GM12874 (cell line): Measurements from ENCODE around the gene SUSD5.

Source experiments
- CTCF ChIP-seq: IDR thresholded peaks from 2 replicates; pipeline ENCODE4 v1.5.1; 2011; ENCODE audit warnings: low read depth, mild to moderate bottlenecking, control low read depth, low read length, moderate library complexity; ENCODE audit not compliant: insufficient read depth

The SUSD5 gene

GRCh38 chr3:33165372-33165771 lies 53.2 kb downstream of the SUSD5 start:
- TF ChIP-seq CTCF, result no peak

- no peak for TF ChIP-seq CTCF
These were observed 58.6 kb downstream of the SUSD5 start for GRCh38 chr3:33159981-33160380.

GRCh38 chr3:33159234-33159633 lies 59.4 kb downstream of the SUSD5 start:
- no peak for TF ChIP-seq CTCF

- TF ChIP-seq CTCF, result no peak
These were observed 63.3 kb downstream of the SUSD5 start for GRCh38 chr3:33155301-33155700.

- no peak for TF ChIP-seq CTCF
These were observed 64.8 kb downstream of the SUSD5 start for GRCh38 chr3:33153782-33154181.

- no peak for TF ChIP-seq CTCF
These were observed 65.9 kb downstream of the SUSD5 start for GRCh38 chr3:33152363-33153360.

- no peak for TF ChIP-seq CTCF
These were observed 69.3 kb downstream of the SUSD5 start for GRCh38 chr3:33149342-33149741.
